ENCODE results near the gene SLC44A1.

The SLC44A1 gene

DNA sequence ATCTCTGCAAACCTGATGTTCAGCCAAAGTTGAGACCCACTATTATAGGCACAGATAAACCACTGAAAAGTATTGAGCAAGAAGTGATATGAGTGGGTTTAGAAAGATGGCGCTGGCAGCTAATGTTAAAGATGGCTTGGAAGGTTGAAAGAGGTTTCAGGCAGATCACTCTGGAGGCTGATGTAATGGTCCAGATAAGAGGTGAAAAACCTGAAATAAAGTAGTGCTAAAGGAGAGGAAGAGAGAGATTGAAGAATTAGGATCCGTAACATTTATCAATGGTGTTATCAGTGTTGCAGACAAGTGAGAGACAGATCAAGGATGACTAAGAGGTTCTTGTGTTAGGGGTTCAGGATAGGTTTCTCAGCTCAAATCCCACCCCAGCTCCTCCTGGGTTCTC is 58.3 kb downstream of the SLC44A1 start:
- no peak for DNase-seq (ENCODE audit: low spot score)

DNA sequence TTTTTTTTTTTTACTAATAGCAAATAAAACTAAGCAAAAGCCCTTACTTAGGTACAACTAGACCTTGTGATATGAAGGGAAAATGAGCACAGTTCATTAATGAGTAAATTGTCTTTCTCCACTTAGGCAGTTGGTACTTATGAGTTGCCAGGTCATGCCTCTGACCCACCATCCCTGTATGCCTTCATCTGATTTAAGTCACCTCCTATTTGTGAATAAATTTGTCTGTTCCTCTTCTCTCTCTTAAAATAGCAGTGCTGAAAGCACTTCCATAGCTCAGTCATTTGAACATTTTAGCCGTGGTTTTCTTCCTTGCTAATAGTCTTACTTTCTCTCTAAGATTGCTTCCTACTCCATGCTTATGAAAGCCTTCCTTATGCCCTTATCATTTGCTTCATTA is 61.4 kb downstream of the SLC44A1 start:
- DNase-seq (ENCODE audit: low spot score) = no peak

DNA sequence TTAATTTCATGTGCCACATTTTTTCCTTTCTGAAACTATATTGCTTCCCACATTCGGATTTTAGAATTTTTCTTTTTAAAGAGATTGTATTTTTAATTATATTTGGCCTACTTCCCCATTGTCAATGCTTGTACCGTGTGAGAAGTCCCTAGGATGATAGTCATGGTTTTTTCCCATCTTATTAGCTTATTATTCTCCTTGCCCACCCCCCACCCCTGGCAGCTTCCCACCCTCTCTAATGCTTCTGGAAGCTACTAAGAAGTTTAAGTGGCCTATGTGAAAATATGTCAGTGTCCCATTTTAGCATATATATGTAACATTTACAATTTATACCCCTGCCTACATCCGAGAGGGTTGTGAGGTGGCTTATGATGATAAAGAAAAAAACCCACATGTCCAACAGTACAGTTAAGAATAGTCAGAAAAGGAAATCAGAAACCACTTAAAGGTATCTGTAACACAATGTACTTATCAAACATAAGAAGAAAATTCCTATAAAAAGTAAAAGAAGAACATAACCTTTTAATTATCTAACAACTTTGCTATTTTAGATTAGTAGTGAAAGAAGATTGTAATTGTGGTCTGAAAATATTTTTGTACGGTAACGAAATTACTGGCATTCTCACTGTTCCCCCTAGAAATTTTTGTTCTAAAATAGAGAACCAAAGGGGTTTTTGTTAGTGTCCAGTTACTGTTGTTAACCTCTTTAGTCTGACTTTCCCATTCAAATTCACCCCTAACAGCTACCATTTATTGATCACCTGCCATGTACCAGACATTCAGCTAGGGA is 62.1 kb downstream of the SLC44A1 start:
- DNase-seq (ENCODE audit: low spot score) = no peak

DNA sequence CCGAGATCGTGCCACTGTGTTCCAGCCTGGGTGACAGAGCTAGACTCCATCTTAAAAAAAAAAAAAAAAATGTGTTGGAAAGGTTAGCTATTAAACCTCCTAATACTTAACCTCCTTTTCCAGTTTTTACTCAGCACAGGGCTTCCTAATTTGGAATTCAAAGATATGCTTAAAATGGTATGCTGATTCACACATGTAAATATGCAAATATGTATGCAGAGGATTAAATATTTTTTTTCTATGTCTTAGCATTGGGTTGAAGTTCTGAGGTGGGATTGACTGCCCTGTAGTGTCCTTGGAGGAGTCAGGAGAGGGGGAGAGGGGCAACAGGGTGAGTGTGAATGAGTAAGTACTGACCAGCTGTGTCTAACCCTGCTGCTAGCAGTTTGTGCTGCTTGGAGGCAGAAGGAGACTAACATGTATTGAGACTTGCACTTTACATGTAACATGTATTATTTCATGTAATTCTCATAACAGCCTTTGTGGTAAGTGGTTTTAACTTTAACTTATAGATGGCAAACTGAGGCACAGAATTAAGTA is 63.2 kb downstream of the SLC44A1 start:
- DNase-seq (ENCODE audit: low spot score) = no peak

DNA sequence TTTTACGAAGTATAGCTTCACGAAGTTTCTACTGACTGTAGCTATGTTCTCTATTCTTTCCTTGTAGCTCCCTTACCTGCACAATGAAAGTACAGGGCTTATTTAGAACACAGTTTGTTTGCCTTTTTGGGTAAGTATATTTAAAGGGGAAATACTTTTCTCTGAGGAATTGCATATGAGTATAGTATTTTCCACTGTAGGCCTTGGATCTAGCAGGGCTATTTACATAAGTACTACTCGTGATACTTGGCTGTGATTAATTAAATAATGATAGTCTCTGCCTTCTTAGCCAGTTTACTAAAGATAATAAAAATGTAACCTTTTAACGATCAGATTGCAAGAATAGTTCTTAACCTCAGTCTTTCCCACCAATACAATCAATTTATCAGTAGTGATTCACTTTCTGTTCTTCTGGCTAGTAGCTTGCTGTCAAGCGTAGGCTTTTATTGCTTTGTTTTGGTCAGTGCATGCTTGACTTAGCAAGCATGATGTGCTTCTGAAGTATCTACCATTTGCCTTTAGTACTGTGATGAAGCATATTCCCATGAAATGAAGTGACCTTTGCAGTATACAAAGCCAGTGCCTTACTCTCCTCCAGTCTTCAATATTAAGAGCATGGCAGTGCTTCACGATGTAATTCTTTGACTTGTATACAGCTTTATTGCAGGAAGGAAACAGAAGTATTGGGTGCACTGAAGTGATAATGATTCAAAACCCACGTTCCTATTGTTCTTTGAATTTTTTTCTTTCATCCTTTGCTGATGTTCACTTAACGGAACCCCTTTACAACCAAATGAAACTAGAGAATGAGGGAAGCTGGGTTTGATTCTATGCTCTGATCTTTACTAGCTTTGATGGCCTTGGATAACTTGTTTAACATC is 64.2 kb downstream of the SLC44A1 start:
- DNase-seq (ENCODE audit: low spot score) = peak; percentile 64

DNA sequence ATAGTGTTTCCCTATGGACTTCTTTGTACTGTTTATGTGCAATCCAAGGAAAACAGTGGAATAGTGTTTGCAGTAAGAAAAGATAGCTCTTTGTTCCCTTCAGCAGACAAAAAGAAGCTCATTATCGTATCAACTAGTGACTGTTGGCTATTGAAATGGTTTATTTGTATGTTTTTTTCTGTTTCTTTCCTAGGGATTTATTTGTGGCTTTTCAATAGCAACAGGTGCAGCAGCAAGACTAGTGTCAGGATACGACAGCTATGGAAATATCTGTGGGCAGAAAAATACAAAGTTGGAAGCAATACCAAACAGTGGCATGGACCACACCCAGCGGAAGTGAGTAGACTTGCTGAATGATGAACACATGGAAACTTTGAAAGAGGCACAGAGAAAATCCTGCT is 65.1 kb downstream of the SLC44A1 start:
- DNase-seq (ENCODE audit: low spot score) = peak; percentile 98

DNA sequence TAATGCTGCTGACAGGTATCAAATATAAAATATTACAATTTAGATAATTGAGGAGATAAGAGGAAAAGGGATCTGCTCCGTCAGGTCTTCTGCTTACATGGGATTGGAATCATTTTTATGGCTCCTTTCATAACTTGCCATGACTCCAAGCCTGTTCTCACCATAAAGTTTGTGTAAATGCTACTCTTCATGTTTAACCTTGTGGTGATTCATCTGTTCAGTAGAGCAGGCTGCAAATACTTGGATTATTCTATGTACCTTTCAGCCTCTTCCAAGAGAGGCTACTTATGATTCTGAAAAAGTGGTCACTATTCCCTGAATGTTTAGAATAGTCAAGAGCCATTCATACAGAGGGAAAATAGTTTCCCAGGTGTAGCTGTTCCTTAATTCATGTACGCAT is 66.9 kb downstream of the SLC44A1 start:
- DNase-seq (ENCODE audit: low spot score) = no peak

DNA sequence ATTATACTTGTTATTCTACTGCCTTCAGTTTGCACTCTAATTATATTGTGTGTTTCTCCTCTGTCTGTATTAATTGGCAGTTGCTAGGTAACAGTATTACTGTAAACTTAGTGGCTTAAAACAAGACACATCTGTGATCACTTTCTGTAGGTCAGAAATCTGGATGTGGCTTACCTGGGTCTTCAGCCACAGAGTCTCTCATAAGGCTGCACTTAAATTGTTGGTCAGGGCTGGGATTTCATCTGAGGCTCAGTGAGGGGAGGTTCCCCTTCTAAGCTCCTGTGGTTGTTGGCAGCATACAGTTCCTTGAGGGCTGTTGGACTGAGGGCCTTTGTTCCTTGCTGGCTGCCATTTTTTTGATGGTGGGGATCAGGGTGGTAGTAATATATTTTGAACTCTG is 68.8 kb downstream of the SLC44A1 start:
- DNase-seq (ENCODE audit: low spot score) = no peak

DNA sequence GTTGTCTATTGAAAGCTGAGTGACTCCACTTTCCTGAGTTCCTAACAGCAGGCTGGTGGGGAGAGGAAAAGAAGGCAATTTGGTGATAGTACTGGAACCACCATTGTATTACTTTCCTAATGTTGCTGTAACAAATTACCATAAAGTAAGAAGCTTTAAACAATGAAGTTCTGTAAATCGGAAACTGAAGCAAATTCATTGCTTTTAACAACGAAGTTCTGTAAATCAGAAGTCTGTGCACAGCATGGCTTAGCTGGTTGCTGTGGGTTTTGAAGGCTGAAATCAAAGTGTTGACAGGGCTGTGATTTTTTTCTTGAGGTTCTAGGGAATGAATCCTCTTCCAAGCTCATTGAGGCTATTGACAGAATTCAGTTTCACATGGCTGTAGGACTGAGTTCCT is 72.3 kb downstream of the SLC44A1 start:
- DNase-seq (ENCODE audit: low spot score) = peak; percentile 88

DNA sequence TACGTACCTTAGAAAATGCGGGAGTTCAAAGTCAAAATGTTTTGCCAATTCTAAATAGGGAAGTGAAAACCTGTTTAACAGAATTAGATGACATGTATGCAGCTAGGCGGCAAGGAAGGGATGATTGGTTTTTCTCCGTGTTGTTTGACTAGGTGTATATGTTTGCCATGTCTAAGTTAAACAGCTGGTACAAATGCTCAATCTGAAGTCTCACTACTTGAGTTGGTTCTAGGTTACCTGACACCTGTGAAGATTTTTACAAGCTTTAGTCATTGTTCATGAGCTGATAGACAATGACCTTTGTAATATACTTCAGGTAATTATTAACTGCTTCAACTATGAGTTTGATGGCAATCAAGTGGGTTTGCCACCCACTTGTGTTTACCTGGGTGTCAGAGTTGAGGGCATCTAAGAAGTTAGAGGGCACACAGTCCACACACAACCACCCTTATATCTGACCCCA is 74.3 kb downstream of the SLC44A1 start:
- no peak for DNase-seq (ENCODE audit: low spot score)

DNA sequence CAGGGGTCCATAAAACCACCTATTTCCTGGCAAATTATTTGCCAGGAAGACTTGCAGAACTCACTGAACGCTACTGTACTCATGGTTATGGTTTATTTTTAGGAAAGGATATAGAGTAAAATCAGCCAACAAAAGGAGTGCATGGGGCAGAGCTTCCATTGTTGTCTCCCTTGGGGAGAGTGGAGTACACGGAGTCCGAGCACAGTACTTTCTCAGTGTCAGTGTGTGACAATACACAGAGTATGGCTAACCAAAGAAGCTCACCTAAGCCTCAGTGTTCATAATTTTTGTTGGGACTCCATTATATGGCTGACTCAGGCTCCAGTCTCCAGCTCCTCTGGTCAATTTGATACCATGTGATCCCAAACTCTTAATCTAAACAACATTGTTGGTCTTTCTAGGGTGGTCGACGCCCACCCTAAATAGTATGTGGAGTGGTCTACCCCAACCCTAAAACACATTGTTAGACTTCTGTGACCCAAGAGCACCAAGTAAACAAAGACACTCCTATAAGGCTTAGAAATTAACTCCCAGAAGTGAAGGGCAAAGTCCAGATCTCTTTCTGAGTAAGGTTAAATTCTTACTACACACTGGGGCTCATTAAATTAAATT is 74.9 kb downstream of the SLC44A1 start:
- no peak for DNase-seq (ENCODE audit: low spot score)

DNA sequence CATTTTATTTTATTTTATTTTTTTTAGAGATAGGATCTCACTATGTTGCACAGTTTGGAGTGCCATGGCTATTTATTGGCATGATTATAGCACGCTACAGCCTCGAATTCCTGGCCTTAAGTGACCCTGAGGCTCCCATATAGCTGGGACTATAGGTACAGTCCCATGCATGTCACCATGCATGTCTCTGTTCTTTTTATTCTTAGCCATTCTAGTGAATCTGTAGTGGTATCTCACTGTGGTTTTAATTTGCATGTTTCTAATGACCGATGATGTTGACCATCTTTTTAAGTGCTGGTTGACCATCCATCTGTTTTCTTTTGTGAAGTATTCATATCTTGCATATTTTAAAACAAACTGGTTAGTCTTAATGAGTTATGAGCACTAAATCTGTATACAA is 76.1 kb downstream of the SLC44A1 start:
- no peak for DNase-seq (ENCODE audit: low spot score)

DNA sequence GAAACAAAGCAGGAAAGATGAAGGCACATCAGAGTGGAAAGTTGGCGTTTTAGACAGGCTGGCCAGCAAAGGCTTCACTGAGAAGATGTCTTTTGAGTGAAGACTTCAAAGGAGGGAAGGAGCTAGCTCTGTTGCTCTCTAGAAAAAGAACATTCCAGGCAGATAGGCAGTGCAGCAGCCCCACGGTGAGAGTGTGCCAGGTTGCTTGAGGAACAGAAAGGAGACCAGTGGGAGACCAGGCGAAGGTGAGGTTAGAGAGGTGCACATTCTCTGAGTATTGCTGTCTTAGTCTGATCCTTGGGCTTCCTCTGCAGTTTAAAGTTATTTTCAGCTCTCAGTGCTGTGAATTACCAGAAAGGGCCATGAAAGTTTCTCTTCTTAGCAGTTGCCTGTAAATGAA is 83.8 kb downstream of the SLC44A1 start:
- DNase-seq (ENCODE audit: low spot score) = no peak

DNA sequence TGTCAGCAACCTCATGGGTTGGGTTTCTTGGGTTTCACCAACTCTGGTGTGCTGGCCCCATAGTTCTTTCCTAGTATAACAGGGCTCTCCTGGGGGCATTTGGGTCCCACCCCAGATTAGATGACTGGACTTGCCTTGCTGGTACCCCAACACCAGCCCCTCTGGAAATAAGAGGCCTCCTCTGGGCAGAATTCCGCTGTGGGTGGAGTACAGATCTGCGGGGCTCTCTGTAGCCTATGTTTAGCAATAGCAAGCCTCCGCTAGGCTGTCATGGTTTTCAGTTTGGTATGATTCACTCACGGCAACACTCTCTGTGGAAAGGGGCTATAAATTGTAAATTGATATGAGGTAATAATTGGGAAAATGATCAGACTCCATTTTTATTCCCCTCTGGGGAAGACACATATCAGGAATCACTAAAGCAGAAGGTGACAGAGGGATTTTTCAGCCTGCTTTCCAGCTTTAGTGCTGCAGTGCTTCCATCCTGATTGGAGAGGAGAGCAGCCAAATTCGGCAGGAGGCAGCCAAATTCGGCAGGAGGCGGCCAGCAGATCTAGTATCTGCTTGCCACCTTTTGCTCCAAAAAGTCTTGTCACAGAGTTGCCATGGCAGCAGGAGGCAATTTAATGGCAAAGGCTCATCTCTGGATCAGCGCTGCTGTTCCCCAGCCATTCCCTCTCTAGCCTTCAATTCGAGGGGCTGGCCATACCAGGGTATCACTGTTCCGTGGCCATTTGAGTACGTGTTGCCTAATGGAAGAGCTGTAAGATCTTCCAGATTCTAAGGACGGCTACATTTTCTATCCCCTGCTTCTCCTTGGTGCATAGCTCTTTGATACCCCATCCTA is 84.6 kb downstream of the SLC44A1 start:
- DNase-seq (ENCODE audit: low spot score) = no peak

DNA sequence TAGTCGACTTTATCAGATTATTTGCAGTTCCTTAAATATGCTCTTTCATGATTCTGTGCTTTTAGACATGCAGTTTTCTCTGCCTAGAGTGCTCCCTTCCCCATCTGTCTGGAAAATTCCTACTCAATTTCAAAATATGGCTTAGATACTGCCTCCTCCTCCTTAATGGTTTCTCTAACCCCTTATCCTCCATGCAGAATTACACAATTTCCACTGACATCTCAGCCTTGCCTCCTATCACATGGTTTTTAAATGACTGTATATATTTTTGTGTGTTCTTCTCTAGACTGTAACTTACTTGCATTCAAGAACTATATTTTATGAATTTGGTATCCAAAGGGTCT is 85.2 kb downstream of the SLC44A1 start:
- no peak for DNase-seq (ENCODE audit: low spot score)

DNA sequence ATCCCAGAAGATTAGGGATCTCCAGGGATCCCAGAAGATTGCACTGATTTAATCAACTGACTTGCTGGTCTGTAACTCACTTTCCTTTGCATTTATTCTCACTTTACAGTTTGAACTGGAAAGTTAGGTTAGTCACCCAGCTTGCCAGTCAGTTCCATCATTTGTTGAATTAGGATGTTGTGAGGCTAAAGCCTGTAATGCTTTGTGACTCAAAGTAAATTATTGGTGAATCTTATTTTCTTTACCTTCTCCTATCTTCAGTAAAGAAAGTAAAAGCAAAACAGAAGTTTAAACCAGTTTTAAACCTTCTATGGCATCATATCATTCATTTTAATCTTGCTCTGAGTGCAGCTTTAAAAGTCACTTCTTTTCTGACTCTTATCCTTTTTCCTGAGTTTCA is 85.8 kb downstream of the SLC44A1 start:
- no peak for DNase-seq (ENCODE audit: low spot score)

DNA sequence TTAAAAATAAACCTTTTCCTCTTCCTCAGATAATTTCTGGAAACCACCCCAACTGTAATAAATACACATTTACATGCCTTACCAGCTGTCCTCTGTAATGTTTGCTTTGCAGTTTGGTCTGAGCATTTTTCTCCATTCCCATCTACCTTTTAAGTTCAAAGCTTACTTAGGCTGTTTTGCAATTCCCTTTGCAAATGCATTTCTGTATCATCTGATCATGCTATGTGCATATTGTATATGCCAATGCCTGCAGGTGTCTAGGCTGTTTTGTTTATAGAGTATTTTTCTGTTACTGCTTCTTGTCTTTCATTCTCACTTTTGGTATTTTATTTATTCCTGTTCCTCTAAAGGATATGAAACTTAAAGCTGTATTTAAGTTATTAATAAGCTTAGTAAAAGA is 86.3 kb downstream of the SLC44A1 start:
- DNase-seq (ENCODE audit: low spot score) = no peak

DNA sequence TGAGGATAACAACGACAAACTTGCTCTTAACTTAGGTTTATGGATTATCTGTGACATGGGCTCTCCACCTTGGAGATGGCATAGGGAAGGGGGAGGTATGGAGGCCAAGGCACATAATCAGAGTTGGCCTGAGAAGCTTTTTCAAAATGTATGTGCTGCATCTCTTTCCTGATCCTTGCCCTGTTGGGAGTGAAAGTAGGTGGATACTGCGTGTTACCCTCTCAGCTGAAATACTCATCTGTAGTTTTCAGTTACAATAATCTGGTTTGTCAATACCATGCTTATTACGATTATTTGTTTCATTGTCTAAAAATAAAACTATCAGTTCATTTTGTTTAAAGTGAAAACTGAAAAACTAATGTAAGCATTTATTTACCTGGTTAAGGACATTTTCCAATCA is 86.7 kb downstream of the SLC44A1 start:
- DNase-seq (ENCODE audit: low spot score) = no peak

DNA sequence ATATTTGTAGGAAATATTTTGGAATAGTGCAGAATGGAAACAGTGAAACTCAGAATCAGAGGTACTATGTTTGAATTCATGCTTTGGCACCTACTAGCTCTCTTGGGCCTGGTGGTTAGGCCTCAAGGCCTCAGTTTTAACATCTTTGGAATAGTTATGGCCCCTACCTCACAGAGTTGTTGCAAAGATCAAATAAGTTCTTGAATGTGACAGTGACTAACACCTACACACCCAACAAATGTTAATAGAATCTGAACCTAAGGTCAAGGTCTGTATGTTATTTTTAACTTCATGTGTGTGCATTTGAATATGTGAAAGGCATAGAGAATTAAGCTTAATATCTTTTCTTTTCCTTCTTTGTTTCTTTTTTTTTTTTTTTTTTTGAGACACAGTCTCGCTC is 87.3 kb downstream of the SLC44A1 start:
- DNase-seq (ENCODE audit: low spot score) = no peak

DNA sequence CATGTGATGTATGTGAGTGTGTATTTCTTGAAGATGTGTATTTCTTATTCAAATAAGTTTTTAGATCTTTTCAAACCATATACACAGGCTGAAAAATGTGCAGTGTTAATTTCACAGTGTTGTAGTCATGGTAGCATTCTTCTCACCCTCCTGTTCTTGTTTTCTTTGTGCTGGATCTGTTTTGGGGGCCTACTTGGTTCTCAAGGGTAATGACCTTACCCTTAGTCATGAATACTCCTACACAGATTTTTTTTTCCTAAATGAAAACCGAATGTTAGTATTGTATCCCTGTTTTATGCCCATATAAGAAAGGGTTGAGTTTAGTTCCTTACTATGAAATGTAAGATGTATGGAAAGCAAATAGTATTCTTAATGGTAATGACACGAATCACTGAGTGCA is 88.0 kb downstream of the SLC44A1 start:
- no peak for DNase-seq (ENCODE audit: low spot score)

DNA sequence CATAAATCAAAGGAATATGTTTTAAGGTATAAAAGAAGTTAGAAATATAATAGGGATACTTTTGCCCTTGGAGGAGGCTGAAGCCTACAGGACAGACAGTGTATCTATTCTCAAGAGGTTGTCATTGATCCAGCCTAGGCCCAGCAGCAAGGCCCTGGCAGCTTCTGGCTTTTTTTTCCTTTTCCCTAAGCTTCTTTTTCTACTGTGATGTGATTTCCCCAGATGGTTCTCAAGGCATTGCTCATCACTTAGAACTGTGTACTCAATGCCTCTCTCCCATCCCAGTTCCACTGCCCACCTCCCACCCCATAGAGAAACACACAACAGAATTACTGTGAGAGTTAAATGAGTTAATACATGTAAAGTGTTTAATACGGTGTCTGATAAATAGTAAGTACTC is 88.6 kb downstream of the SLC44A1 start:
- no peak for DNase-seq (ENCODE audit: low spot score)

DNA sequence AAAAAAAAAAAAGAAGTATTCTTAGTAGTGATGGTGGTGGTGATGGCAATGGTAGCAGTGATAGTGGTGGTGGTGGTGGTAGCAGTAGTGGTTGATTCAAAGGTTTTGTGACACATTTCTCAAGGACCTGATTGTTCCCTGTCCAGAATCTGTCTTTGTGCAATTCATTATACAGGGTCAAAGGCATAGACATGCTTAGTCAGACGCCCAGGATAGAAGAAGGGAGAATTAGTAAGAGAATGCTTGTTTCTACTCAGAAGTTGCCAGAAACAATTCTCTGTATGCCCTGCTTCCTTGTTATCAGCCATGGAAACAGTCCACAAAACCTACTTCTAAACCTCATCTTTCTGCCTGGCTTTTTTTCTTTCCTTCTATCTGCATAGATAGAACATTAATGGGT is 89.4 kb downstream of the SLC44A1 start:
- DNase-seq (ENCODE audit: low spot score) = peak; percentile 79

Measured in pons (tissue), 1 donor.